Measurements from ENCODE around the gene PLAC9.

Gene PLAC9

DNA sequence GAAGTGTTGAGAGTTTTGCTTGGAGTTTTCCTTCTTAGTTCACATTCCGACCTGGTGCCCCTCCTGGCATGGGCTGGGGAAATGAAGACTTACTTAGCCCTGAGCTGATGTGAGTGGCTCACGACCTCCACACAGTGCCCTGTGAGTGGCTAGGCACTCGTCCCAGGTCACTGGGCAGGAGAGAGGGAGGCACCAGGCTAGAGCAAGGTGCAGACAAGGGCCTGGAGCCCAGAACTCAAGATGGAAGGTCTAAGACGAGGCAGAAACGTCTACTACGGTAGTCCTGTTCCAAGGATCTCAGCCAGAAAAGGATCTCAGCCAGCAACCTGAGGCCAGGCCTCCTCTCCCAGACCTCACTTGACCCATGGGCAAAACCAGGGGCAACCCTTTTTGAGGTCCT is 50.5 kb downstream of the PLAC9 start:
- DNase-seq (ENCODE audit: low read depth in 2 of 3, low spot score in 1 of 3) = no peak

DNA sequence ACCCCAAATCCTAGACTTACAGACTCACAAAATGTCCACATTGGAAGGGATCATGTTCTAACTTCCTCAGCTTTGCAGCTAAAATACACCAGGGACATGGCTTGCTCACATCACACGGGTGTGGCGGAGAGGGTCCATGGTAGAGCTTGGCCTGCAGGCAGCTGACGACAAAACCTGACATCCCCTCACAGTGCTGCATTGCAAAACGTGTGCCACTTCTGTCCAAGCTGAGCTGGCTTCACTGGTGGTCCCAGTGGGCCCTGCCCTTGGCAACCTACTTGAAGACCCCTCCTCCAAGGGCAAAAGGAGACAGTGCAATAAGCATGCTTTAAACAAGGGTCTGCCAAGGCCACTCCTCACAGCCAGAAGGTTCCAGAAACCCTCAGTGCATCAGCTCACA is 50.9 kb downstream of the PLAC9 start:
- DNase-seq (ENCODE audit: low read depth in 2 of 3, low spot score in 1 of 3) = no peak

DNA sequence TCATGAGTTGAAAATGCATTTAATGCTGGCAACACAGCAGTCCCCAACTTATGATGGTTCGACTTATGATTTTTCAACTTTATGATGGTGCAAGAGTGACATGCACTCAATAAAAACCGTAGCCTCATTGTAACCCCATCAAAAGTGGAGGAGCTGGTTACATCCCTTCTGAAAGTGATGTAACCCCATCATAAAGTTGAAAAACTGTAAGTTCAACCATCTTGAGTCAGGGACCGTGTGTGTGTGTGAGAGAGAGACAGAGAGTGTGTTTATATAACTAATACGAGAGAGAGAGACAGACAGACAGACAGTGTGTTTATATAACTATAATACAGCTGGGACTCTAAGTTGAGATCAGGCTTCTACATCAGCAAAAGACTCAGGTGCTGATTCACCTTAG is 51.8 kb downstream of the PLAC9 start:
- DNase-seq (ENCODE audit: low read depth in 2 of 3, low spot score in 1 of 3) = no peak

DNA sequence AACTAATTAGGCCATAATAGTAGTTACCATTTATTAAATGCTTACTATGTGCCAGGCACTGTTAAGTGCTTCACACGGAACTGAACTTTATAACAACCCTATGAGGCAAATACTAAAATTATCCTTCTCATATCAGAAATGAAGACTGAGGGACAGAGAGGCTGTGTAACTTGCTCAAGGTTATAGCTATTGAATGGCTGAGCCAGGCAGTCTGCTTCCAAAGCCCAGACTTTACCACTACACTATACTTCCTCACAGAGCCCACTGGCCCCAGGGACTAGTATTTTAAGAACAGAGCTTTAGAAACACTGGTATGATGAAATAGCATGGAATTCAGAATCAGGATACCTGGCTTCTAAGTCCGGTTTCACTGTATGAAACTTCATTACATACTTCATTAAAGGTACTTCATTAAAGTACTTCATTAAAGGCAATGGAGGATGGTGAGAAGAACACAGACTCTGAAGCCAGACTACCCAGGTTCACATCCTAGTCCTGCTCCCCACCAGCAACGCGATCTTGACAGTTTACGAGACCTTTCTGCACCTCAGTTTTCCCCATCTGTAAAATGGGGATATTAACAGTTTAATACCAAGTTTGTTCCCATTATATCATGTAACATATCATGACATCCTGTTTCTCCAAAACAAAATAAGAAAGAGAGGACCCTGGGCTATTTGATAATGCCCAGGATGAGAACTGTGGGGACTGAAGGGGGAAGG is 53.2 kb downstream of the PLAC9 start:
- DNase-seq (ENCODE audit: low read depth in 2 of 3, low spot score in 1 of 3) = no peak

DNA sequence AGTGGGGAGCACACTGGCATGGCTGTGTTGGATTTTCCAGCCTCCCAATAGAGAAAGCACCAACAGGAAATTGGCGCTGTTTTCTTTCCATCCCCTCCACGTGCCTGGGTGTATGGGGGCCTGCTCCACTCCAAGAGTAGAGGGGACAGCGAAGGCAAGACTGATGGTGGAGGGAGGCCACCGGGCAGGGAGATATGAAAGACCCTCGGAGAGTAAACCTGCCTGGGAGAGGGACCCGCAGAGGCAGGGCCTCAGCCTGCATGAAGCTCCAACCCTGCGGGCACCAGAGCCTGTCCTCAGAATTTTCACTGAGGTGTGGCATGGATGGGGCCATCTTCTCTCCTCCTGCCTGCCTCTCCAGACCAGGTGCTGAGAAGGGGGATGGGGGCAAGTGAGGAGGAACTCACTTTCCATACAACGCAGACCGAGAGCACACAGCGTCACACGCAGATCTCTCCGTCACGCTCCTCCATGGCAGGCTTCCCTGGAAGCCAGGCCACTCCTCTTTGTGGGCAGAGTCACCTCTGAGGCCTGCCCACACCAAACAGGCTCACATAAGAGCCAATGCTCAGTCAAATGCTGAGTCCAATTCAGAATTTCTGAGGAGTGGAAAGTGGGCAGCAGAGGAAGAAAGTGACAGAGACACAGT is 54.0 kb downstream of the PLAC9 start:
- DNase-seq (ENCODE audit: low read depth in 2 of 3, low spot score in 1 of 3) = peak in 1 of 3 donors; percentile 54

DNA sequence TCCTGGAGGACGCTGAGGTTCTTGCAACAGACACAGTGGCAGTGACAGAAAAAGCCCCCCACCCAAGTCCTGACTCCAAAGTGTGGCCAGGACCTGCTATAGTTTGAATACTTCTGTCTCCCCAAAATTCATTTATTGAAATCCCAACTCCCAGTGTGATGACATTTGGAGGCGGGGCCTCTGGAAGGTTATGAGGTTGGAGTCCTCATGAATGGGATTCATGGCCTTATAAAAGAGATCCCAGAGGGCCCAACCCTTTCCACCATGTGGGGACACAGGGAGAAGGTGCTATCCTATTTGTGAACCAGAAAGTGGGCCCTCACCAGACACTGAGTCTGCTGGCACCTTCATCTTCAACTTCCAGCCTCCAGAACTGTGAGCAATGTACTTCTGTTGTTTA is 54.5 kb downstream of the PLAC9 start:
- no peak for DNase-seq (ENCODE audit: low read depth in 2 of 3, low spot score in 1 of 3)

DNA sequence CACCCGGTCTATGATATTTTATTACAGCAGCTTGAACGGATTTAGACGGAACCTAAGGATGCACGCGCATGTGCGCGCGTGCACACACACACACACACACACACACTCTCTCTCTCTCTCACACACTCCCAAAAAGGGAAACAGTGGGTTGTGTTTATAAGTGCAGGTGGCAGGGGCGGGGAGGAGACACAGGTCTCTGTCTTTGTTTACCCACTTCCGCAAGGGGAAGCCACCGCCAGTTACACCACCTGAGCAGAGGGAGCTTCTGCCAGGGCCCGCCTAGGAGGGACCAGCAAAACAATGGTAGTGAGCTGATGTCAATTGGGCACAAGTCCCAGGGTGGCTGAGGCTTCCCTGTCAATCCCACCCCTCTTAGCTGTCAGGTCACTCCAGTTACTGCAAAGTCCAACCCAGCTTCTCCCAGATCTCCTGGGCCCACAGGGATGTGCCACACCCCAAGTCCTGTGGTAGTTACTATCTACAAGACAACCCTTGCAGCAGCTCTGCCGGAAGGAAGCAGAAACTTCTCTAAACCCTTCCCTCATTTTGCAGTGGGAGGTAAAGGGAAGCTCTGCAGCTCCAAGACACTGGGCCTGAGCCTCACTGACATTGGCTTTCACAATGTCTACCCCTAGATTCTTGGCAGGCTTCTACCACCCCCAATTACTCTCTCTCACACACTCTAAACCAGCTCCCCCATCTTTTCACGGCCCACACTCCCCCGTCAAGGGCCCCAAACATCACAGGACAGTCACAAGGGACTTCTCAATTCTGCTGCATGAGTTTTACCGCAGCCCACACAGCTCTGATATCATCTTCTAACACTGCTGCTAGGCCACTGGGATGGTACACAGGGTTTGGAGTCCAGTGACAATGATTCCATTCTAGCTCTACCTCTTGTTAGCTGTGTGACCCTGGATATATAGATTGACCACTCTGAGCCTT is 55.2 kb downstream of the PLAC9 start:
- DNase-seq (ENCODE audit: low read depth in 2 of 3, low spot score in 1 of 3) = peak; percentile 48 to 56 (median 52)

DNA sequence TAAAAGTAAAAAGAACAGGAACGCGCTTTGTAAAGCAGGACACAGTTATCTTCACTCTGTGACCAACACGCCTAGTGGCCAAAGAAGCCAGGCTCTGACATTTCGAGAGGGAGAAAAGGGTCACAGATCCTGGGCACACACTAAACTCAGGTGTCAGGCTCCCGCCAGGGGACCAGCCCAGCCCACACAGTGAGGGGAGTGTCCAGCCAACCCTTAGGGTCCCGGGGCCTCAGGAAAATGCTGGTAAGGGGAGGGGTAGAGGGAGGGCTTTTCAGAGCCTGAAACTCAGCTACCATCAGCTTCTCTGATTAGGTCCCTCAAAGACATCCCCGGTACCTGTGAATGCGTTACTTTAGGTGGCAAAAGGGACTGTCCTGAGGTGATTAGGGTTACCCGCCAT is 56.2 kb downstream of the PLAC9 start:
- no peak for DNase-seq (ENCODE audit: low read depth in 2 of 3, low spot score in 1 of 3)

DNA sequence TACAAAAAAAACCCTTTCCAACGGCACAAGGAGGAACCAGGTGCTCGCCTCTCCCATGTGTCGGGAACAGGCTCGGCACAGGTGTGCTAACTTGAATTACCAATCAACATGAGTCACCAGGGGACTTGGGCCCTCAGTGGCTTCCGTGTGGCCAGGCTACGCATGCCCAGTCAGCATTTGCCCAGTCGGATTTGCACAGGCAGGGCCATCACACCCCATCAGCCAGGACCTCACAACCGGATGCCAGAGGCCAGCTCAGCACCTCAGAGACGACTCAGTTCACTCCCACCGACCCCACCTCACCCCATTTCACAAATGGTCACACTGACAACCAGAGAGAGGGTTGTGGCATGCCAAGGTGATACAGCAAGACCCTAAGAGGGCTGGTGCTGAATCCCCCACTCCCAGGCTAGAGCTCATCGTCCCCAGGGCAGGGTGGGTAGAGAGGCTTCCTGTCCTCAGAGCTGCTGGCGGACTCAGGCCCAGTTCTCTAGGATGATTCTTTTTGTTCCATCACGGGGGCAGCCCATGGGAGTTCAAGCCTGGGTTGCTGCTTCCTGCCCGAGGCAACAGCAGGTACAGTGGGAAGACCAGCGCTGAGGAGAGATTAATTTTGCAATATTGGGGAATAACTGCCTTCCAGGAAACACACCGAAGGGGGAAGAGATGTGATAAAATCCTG is 59.2 kb downstream of the PLAC9 start:
- no peak for DNase-seq (ENCODE audit: low read depth in 2 of 3, low spot score in 1 of 3)

DNA sequence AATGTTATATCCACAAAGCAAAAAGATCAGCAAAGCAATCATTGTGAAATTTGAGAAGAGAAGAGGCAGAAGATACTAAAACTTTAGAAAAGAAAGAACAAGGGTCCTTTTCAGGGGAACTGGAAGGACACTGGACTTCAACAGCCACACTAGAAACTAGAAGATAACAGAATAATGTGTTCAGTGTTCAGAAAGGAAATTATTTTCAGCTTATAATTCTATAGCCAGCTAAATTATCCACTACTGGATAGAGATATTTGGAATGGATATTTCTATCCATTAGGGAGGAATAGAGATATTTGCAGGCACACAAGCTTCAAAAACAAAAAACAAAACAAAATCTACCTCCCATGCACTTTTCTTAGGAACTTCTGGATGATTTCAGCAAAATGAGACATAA is 60.0 kb downstream of the PLAC9 start:
- no peak for DNase-seq (ENCODE audit: low read depth in 2 of 3, low spot score in 1 of 3)

DNA sequence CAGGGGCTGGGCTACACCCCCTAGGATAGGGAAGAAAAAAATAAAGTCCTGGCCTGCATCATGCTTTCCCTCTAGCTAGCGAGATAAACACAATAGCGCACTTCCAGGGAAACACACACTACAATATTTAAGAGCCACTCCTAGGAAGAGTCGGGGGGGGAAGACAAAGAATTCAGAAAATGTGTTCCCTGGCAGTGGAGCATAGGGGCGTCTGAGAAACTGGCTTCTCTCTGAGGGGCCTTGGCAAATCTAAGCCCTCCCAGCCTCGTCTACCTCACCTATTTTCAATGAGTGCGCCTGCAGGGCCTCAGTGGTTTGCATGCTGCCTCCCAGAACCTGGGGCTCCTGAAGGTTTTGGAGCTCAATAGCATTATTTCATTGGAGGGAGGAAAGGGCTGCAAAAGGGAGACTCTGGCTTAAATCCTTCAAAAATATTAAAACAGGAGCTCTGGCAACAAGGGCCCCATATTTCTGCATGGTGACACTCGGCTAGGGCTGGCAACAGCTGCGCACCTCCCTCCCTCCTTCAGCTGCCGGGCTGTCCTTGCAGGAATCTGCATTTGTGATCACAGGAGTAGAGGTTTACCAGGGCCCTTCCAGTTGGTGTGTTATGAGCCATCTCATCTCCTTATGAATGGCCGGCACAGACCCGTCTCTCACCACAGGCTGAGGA is 62.0 kb downstream of the PLAC9 start:
- DNase-seq (ENCODE audit: low read depth in 2 of 3, low spot score in 1 of 3) = no peak
